ENCODE results near the gene ST6GALNAC3. TPM values are rescaled to one million over a fixed set of nuclear protein-coding genes. Genes with fewer than 3 reads are reported as not detected.

Gene ST6GALNAC3
- total RNA-seq, 4 donors from 2014 or later: 2.8 to 3.5 (median 3.4) TPM

- no peak for DNase-seq
- H3K27me3 ChIP-seq: no peaks in the 10 kb centered on the region
- no peaks in the 10 kb centered on the region for H3K9me3 ChIP-seq
- H3K4me3 ChIP-seq: no peak overlapping the region
- TF ChIP-seq POLR2A (IDR thresholded peaks at IDR 0.05) (no peak), CTCF (IDR thresholded peaks at IDR 0.05) (no peak)
- H3K4me1 ChIP-seq: no peaks in the 10 kb centered on the region
- H3K27ac ChIP-seq: no peak overlapping the region
- no peaks in the 10 kb centered on the region for H3K36me3 ChIP-seq
Observed at GRCh38 chr1:76129731-76130130, 55.2 kb downstream of the ST6GALNAC3 start.

- Histone ChIP-seq H3K9me3 (no peaks in the 10 kb centered on the region), H3K36me3 (no peaks in the 10 kb centered on the region), H3K27ac (no peak overlapping the region), H3K27me3 (no peaks in the 10 kb centered on the region), H3K4me1 (no peaks in the 10 kb centered on the region), H3K4me3 (no peak overlapping the region)
- TF ChIP-seq CTCF (IDR thresholded peaks at IDR 0.05): no peak
- TF ChIP-seq POLR2A (IDR thresholded peaks at IDR 0.05): no peak
- no peak for DNase-seq
Observed at GRCh38 chr1:76130992-76131391, 56.4 kb downstream of the ST6GALNAC3 start.

- H3K9me3 ChIP-seq: no peaks in the 10 kb centered on the region
- no peaks in the 10 kb centered on the region for H3K36me3 ChIP-seq
- H3K27ac ChIP-seq: no peak overlapping the region
- no peak overlapping the region for H3K4me3 ChIP-seq
- DNase-seq: no peak
- no peaks in the 10 kb centered on the region for H3K27me3 ChIP-seq
- H3K4me1 ChIP-seq: no peaks in the 10 kb centered on the region
- TF ChIP-seq POLR2A (IDR thresholded peaks at IDR 0.05) (no peak), CTCF (IDR thresholded peaks at IDR 0.05) (no peak)
Observed at GRCh38 chr1:76133977-76134376, 59.4 kb downstream of the ST6GALNAC3 start.

- TF ChIP-seq POLR2A (IDR thresholded peaks at IDR 0.05) (no peak), CTCF (IDR thresholded peaks at IDR 0.05) (no peak)
- H3K9me3 ChIP-seq: no peaks in the 10 kb centered on the region
Observed at GRCh38 chr1:76135835-76136234, 61.3 kb downstream of the ST6GALNAC3 start.

GRCh38 chr1:76136894-76137293, 62.3 kb downstream of the ST6GALNAC3 start:
- H3K9me3 ChIP-seq: no peaks in the 10 kb centered on the region
- H3K36me3 ChIP-seq: no peaks in the 10 kb centered on the region
- no peak overlapping the region for H3K27ac ChIP-seq
- no peak overlapping the region for H3K4me3 ChIP-seq
- TF ChIP-seq POLR2A (IDR thresholded peaks at IDR 0.05): no peak
- TF ChIP-seq CTCF (IDR thresholded peaks at IDR 0.05): no peak
- no peak for DNase-seq
- no peaks in the 10 kb centered on the region for H3K27me3 ChIP-seq
- H3K4me1 ChIP-seq: no peaks in the 10 kb centered on the region

More at GRCh38 chr1:76135835-76136234, 61.3 kb downstream of the ST6GALNAC3 start:
- Histone ChIP-seq H3K27ac (no peak overlapping the region), H3K27me3 (no peaks in the 10 kb centered on the region), H3K36me3 (no peaks in the 10 kb centered on the region), H3K4me3 (no peak overlapping the region), H3K4me1 (no peaks in the 10 kb centered on the region)
- no peak for DNase-seq

GRCh38 chr1:76137746-76138145, 63.2 kb downstream of the ST6GALNAC3 start:
- Histone ChIP-seq H3K27ac (no peak overlapping the region), H3K27me3 (no peaks in the 10 kb centered on the region), H3K4me1 (no peaks in the 10 kb centered on the region), H3K9me3 (no peaks in the 10 kb centered on the region), H3K4me3 (no peak overlapping the region), H3K36me3 (no peaks in the 10 kb centered on the region)
- DNase-seq: no peak
- no peak for TF ChIP-seq CTCF (IDR thresholded peaks at IDR 0.05)
- no peak for TF ChIP-seq POLR2A (IDR thresholded peaks at IDR 0.05)
